Gastroesophageal sphincter (tissue), 3 donors: ENCODE results near the gene LSP1.

ENCODE experiments used
- POLR2A ChIP-seq, 2 donors: fragments of 450-650 bp; IDR thresholded peaks; one replicate each; pipeline ENCODE4 v1.6.1; 2017; ENCODE audit warnings: antibody characterized with exemption in 2 of 2, mild to moderate bottlenecking in 2 of 2, moderate library complexity in 1 of 2
- TF ChIP-seq, protein P1 (sequence below), 4 experiments: fragments of 200-600 bp in 2 of 4; fragments of 450-650 bp in 2 of 4; sonication (generic) in 1 of 4; IDR thresholded peaks; one replicate each; pipeline ENCODE4 v1.5.1; 2017 to 2019; ENCODE audit warnings: antibody characterized with exemption in 4 of 4, mild to moderate bottlenecking in 2 of 4, moderate library complexity in 2 of 4

DNA sequence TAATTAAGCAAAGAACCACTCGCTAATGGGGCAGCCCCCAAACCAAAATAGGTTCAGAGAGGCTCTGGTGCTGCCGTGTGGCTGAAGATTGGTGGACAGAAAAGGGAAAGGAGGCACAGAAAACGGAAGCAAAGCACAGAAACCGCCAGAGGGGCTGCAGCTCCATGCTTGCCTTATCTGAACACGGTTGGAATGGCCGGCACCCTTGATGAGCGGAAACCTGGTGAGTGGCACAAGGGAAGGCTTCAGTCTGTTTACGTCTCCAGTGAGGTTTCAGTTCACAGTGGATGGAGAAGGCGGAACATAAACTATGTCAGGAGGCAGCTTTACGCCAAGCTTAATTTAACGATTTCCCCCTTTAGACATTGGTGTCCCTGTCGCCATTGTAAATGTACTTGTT, 44.0 kb downstream of the LSP1 start:
- TF ChIP-seq, protein P1, sequence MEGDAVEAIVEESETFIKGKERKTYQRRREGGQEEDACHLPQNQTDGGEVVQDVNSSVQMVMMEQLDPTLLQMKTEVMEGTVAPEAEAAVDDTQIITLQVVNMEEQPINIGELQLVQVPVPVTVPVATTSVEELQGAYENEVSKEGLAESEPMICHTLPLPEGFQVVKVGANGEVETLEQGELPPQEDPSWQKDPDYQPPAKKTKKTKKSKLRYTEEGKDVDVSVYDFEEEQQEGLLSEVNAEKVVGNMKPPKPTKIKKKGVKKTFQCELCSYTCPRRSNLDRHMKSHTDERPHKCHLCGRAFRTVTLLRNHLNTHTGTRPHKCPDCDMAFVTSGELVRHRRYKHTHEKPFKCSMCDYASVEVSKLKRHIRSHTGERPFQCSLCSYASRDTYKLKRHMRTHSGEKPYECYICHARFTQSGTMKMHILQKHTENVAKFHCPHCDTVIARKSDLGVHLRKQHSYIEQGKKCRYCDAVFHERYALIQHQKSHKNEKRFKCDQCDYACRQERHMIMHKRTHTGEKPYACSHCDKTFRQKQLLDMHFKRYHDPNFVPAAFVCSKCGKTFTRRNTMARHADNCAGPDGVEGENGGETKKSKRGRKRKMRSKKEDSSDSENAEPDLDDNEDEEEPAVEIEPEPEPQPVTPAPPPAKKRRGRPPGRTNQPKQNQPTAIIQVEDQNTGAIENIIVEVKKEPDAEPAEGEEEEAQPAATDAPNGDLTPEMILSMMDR (IDR thresholded peaks at IDR 0.05): no peak
- TF ChIP-seq POLR2A (IDR thresholded peaks at IDR 0.05): no peak
